Lower leg skin (tissue), 4 donors: ENCODE data around the gene ACACA. TPM values are rescaled to one million over a fixed set of nuclear protein-coding genes. Genes with fewer than 3 reads are reported as not detected.

Experiments
- DNase-seq, 2 donors: peaks; one replicate each; pipeline ENCODE4 v3.0.0-alpha.2; 2019; ENCODE audit warnings: low spot score in 2 of 2
- H3K4me3 ChIP-seq: fragments of 200-600 bp; sonication (generic); 2 replicates; pipeline ENCODE4 v1.5.1; 2017; ENCODE audit warnings: mild to moderate bottlenecking, low read depth; ENCODE audit not compliant: poor library complexity, severe bottlenecking
- CTCF ChIP-seq, 3 donors: fragments of 450-650 bp; IDR thresholded peaks; one replicate each; pipeline ENCODE4 v1.5.1; 2016; ENCODE audit warnings: antibody characterized with exemption in 3 of 3, mild to moderate bottlenecking in 3 of 3, moderate library complexity in 2 of 3
- POLR2A ChIP-seq, 2 donors: fragments of 450-650 bp; IDR thresholded peaks; one replicate each; pipeline ENCODE4 v1.6.1; 2016 to 2017; ENCODE audit warnings: antibody characterized with exemption in 2 of 2, mild to moderate bottlenecking in 1 of 2, moderate library complexity in 1 of 2
- WGBS, 2 donors: methylation state at CpG; one replicate each; pipeline ENCODE4 v1.1.5; 2018; 5-methylcytosine and 5-hydroxymethylcytosine counted together
- intact Hi-C: fragments of 100-400 bp; cut with DNase I; formaldehyde crosslinking; loops from one replicate; pipeline ENCODE4 v1.15.0; 2023; ENCODE audit warnings: low total_unique reads
- total RNA-seq, 4 donors: library from RNA; depleted of rRNA; stranded (reverse); fragments of >200 nt; gene quantifications; one replicate each; pipeline ENCODE4 v1.1.0, GENCODE V29; 2016

ACACA gene
- total RNA-seq, 4 donors from 2014 or later: 24.2 to 35.7 (median 31.0) TPM

DNA sequence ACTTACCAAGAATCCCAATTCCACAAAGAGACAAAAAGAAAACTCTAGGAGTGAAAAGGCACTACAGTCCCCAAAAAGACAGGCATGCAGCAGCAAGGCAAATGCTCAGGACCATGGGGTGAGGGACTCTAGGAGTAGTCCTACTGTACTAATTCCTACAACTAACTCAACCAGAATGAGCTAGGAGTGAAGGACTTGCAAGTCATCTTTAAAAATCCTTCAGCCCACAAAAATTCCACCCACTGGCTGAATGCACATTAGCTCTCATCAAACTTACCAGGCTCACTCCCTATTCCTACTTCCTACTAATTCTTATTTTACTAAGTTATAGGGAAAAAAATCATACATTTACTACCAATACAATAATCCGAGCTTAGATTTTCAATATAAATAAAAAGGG, 172.5 kb downstream of the ACACA start:
- DNase-seq: no peak
- intact Hi-C loops: no loop called here
- 95 to 98% methylated on average over 1 of the region's 1 CpG for WGBS, 2 donors
- no peak overlapping the region for H3K4me3 ChIP-seq
- TF ChIP-seq POLR2A (IDR thresholded peaks at IDR 0.05) (no peak), CTCF (IDR thresholded peaks at IDR 0.05) (no peak)

DNA sequence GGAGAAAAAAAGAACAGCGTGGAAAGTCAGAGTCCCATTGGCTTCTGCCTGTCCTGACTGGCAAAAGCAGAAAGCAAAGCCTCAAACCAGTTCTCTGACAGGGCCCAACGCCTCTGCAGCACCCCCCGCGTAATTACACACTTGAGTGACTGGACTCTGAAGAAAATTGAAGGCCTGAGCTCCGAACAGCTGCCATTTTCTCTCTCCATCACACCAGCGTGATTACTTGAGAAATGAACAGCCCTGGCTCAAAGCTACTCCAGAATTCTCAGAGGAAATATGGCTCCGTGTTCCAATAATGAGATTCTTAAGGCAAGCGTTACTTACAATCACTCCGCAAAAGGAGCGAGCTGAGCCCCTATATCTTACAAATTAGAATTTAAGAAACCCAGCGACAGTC, 173.6 kb downstream of the ACACA start:
- intact Hi-C loops: no loop called here
- DNase-seq: no peak
- TF ChIP-seq POLR2A (IDR thresholded peaks at IDR 0.05) (no peak), CTCF (IDR thresholded peaks at IDR 0.05) (no peak)
- H3K4me3 ChIP-seq: no peak overlapping the region
- WGBS, 2 donors: 91 to 92% methylated on average over 11 of the region's 11 CpGs

- WGBS, 2 donors: 92 to 96% methylated on average over 2 of the region's 2 CpGs
- DNase-seq: no peak
- TF ChIP-seq CTCF (IDR thresholded peaks at IDR 0.05) (no peak), POLR2A (IDR thresholded peaks at IDR 0.05) (no peak)
- no peak overlapping the region for H3K4me3 ChIP-seq
- intact Hi-C loops: no loop called here
Observed at GRCh38 chr17:37231887-37232286, 174.7 kb downstream of the ACACA start.

DNA sequence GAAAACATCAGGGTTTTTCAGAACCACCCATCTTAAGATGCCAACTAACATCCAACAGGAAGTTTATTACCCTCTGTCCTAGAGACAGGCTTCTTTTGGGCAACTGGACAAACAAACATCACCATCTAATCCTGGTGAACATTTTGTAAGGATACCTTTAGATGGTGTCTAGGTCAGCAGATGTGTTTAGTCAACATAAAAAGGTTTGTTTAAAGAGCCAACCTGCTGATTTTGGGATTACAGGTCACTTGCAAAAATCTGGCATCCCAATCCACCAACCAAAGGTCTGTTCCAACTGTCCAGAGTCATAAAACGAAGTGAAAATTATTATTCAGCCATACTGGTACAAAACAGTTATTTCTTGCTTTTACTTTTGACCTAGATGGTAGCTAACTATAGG, 176.0 kb downstream of the ACACA start:
- H3K4me3 ChIP-seq: no peak overlapping the region
- TF ChIP-seq CTCF (IDR thresholded peaks at IDR 0.05): no peak
- no peak for TF ChIP-seq POLR2A (IDR thresholded peaks at IDR 0.05)
- DNase-seq: no peak
- 97 to 100% methylated on average over 1 of the region's 1 CpG for WGBS, 2 donors
- intact Hi-C loops: no loop called here

GRCh38 chr17:37225465-37225864, 181.2 kb downstream of the ACACA start:
- H3K4me3 ChIP-seq: no peak overlapping the region
- intact Hi-C loops: no loop called here
- WGBS, 2 donors: 78 to 79% methylated on average over 4 of the region's 4 CpGs
- no peak for TF ChIP-seq CTCF (IDR thresholded peaks at IDR 0.05)
- TF ChIP-seq POLR2A (IDR thresholded peaks at IDR 0.05): no peak
- DNase-seq: no peak

DNA sequence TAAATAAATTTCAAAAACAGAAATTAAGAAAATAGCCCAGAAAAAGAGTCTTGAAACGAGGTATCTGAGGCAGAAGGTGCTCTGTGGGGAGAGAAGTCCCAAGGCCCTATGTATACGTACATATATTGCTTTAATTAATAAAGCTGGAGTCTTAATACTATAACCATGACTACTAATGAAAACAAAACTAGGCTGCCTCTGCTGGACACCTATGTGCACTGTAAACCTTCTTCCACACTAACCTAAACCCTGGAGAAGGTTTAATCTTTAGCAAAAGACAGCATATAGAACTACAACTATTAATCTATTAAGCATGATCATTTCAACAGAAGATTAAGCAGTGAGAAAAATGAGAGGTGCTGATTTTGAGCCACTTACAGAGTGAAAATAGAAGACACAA, 184.8 kb downstream of the ACACA start:
- DNase-seq: no peak
- intact Hi-C loops: no loop called here
- TF ChIP-seq POLR2A (IDR thresholded peaks at IDR 0.05) (no peak), CTCF (IDR thresholded peaks at IDR 0.05) (no peak)
- H3K4me3 ChIP-seq: no peak overlapping the region
- 86 to 90% methylated on average over 2 of the region's 2 CpGs for WGBS, 2 donors
